HUES6 (cell line): ENCODE measurements around the gene STARD8.

Experiments used
- H3K27ac ChIP-seq: 2 replicates; pipeline ENCODE4 v1.7.0; 2013; ENCODE audit warnings: low read depth, mild to moderate bottlenecking, low read length, inconsistent platforms
- H3K27me3 ChIP-seq: 2 replicates; pipeline ENCODE4 v1.6.1; 2013; ENCODE audit warnings: low read length; ENCODE audit not compliant: control insufficient read depth, insufficient read depth
- H3K36me3 ChIP-seq: 2 replicates; pipeline ENCODE4 v1.6.1; 2013; ENCODE audit warnings: low read length; ENCODE audit not compliant: control insufficient read depth, insufficient read depth
- H3K4me1 ChIP-seq: 2 replicates; pipeline ENCODE4 v1.6.1; 2013; ENCODE audit warnings: low read length; ENCODE audit not compliant: control insufficient read depth, insufficient read depth
- H3K4me3 ChIP-seq: 2 replicates; pipeline ENCODE4 v1.5.1; 2013; ENCODE audit warnings: low read depth, low read length
- H3K9ac ChIP-seq: one replicate; pipeline ENCODE4 v1.6.1; 2013; ENCODE audit warnings: mild to moderate bottlenecking, low read length
- H3K9me3 ChIP-seq: 2 replicates; pipeline ENCODE4 v1.6.1; 2013; ENCODE audit warnings: low read depth, low read length; ENCODE audit not compliant: control insufficient read depth, insufficient read depth

The STARD8 gene

DNA sequence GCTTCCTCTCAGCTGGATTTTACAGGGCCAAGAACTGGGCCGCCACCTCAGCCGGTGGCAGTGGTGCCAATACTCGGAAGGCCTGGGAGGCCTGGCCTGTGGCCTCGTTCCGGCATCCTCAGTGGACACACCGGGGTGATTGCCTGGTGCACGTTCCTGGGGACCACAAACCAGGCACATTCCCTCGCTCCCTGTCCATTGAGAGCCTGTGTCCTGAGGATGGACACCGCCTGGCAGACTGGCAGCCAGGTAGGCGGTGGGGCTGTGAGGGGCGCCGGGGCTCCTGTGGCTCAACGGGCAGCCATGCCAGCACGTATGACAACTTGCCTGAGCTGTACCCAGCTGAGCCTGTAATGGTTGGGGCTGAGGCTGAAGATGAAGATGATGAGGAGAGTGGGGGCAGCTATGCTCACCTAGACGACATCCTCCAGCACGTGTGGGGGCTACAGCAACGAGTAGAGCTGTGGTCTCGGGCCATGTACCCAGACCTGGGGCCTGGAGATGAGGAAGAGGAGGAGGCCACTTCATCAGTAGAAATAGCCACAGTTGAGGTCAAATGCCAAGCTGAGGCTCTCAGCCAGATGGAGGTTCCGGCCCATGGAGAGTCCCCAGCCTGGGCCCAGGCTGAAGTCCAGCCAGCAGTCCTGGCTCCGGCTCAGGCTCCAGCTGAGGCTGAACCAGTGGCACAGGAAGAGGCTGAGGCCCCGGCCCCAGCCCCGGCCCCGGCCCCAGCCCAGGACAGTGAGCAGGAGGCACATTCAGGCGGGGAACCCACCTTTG, 70.4 kb downstream of the STARD8 start:
- Histone ChIP-seq H3K4me3 (no peak overlapping the region), H3K36me3 (peaks cover 56% of the 10 kb centered on the region)

DNA sequence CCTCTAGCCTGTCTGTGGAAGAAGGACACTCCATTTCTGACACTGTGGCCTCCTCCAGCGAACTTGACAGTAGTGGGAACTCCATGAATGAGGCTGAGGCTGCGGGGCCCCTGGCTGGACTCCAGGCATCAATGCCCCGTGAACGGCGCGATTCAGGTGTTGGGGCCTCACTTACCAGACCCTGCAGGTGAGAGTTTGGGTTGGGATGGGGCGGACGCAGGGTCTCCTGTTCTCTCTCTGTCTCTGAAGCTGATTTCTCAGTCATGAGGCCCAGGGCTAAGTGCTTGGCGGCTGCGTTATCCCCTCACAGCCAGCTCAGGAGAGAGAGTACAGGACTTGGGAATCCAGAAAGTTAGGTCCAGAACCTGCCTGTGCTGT, 71.0 kb downstream of the STARD8 start:
- Histone ChIP-seq H3K9me3 (peaks cover 13% of the 10 kb centered on the region; the same call in 1 of the 2 replicates), H3K27me3 (no peaks in the 10 kb centered on the region), H3K36me3 (peaks cover 56% of the 10 kb centered on the region), H3K9ac (no peak overlapping the region), H3K4me3 (no peak overlapping the region), H3K27ac (no peak overlapping the region), H3K4me1 (no peaks in the 10 kb centered on the region)

More for the DNA sequence above, 70.4 kb downstream of the STARD8 start:
- Histone ChIP-seq H3K9ac (no peak overlapping the region), H3K27ac (no peak overlapping the region), H3K27me3 (no peaks in the 10 kb centered on the region), H3K9me3 (peaks cover 10% of the 10 kb centered on the region; the same call in 1 of the 2 replicates), H3K4me1 (no peaks in the 10 kb centered on the region)

DNA sequence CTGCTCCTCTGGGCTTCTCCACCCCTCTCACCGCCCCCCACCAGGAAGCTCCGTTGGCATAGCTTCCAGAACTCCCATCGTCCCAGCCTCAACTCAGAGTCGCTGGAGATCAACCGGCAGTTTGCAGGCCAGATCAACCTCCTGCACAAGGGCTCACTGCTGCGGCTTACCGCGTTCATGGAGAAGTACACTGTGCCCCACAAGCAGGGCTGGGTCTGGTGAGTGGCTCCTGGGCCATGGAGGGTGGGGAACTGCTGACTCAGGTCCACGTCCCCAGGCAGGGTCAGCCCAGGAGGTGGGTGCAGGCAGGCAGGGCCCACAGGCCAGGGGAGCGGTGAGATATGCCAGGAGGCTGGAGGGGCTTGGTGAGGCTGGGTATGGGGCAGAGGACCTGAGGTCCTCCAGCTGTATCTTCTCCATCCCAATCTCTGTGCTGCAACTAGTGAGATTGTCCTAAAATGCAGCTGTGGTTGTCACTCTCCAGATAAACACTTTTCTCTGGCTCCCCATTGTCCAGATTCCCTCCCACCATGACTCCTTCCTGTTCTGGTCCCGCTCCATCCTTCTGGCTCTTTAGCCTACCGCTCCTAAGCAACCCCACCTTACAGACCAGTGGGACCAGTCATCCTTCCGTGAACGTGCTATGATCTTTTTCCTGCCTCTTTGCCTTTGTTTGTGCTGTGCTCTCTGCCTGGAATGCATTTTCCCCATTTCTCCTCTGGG, 71.9 kb downstream of the STARD8 start:
- peaks cover 57% of the 10 kb centered on the region for H3K36me3 ChIP-seq
- no peaks in the 10 kb centered on the region for H3K27me3 ChIP-seq
- no peak overlapping the region for H3K27ac ChIP-seq
- H3K4me1 ChIP-seq = no peaks in the 10 kb centered on the region
- H3K9me3 ChIP-seq = peaks cover 13% of the 10 kb centered on the region; the same call in 1 of the 2 replicates
- H3K9ac ChIP-seq = no peak overlapping the region
- H3K4me3 ChIP-seq = no peak overlapping the region

DNA sequence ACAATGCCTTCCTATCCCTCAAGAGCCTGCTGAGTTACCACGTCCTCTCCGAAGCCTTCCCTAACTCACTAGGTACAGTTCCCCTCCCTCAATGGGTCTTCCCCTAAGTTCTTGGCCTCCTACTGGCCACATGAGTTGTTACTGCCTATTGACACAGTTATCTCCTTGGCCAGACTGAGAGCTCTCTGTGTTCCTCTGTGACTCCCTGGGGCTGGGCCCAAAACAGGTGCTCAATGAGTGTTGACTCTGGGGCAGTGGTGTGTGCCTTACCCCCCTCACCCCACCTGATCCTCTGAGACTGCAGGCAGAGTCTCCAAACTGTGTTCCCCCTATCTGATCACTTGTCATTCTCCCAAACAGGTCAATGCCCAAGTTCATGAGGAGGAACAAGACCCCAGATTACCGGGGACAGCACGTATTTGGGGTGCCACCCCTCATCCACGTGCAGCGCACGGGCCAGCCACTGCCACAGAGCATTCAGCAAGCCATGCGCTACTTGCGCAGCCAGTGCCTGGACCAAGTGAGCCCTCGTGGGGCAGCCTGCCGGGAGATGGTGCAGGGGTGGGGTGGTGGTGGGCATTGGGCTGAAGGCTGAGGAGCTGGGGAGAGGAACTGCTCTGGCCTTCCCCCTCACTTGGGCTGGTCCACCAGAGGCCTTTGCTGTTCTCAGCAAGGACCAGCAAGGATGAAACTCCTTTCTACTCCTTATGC, 72.6 kb downstream of the STARD8 start:
- Histone ChIP-seq H3K27me3 (no peaks in the 10 kb centered on the region), H3K9ac (no peak overlapping the region), H3K9me3 (peaks cover 13% of the 10 kb centered on the region; the same call in 1 of the 2 replicates), H3K36me3 (peaks cover 63% of the 10 kb centered on the region), H3K4me1 (no peaks in the 10 kb centered on the region), H3K27ac (no peak overlapping the region), H3K4me3 (no peak overlapping the region)

DNA sequence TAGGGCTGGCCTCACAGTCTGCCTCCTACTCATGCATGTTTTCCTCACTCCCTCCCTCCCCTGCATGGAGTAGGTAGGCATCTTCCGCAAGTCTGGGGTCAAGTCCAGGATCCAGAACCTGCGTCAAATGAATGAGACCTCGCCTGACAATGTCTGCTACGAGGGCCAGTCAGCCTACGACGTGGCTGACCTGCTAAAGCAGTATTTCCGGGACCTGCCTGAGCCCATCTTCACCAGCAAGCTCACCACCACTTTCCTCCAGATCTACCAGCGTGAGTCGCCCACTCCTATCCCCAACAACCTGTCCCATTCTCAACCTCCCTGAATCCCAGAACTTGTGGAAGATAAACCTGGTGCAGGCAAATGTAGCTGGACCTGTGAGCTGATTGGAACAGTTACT, 73.4 kb downstream of the STARD8 start:
- Histone ChIP-seq H3K9me3 (peaks cover 13% of the 10 kb centered on the region; the same call in 1 of the 2 replicates), H3K9ac (no peak overlapping the region), H3K4me1 (no peaks in the 10 kb centered on the region), H3K27ac (no peak overlapping the region), H3K36me3 (peaks cover 58% of the 10 kb centered on the region), H3K4me3 (no peak overlapping the region), H3K27me3 (no peaks in the 10 kb centered on the region)

DNA sequence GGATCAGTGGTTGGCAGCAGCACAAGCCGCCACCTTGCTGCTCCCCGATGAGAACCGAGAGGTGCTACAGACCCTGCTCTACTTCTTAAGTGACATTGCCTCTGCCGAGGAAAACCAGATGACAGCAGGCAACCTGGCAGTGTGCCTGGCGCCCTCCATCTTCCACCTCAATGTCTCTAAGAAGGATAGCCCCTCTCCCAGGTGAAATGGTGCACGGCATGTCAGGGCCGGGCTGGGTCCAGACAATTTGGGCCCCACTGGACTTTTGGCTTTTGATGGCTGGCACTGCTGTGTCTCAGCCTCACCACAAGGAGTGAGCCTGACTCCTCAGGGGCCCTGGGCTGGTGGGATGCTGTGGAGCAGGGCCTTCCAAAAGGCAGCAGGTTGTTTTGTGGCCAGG, 74.1 kb downstream of the STARD8 start:
- Histone ChIP-seq H3K27me3 (no peaks in the 10 kb centered on the region), H3K9ac (no peak overlapping the region), H3K9me3 (peaks cover 13% of the 10 kb centered on the region; the same call in 1 of the 2 replicates), H3K4me1 (no peaks in the 10 kb centered on the region), H3K27ac (no peak overlapping the region), H3K36me3 (peaks cover 52% of the 10 kb centered on the region), H3K4me3 (no peak overlapping the region)

DNA sequence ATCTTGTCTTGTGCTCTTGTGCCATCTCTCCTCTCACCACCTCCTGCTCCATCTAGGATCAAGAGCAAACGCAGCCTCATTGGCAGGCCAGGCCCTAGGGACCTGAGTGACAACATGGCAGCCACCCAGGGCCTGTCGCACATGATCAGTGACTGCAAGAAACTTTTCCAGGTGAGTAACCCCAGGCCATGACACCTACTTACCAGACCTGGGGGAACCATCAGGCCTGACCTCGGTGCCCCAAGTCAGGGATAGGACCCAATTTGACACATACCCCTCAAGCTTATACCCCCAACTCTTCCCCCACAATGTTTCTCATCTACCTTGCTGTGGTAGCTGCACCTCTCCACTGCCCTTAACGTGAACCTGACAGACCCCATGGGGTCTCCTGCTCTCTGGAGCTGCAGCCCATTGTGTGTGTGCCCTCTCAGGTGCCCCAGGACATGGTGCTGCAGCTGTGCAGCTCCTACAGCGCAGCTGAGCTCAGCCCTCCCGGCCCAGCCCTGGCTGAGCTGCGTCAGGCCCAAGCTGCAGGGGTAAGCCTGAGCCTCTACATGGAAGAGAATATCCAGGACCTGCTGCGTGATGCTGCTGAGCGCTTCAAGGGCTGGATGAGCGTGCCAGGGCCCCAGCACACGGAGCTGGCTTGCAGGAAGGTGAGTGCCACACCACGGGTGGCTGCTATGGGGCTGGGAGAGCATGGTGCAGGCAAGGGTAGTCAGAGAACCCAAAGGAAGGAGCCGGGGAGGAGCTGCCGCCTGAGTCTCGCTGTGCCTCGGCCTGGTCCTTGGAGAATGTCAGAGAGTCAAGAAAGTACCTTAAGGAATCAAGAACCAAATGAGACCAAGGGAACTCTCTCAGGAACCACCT, 74.8 kb downstream of the STARD8 start:
- H3K4me1 ChIP-seq = no peaks in the 10 kb centered on the region
- no peak overlapping the region for H3K27ac ChIP-seq
- H3K27me3 ChIP-seq = no peaks in the 10 kb centered on the region
- peaks cover 12% of the 10 kb centered on the region; the same call in 1 of the 2 replicates for H3K9me3 ChIP-seq
- no peak overlapping the region for H3K9ac ChIP-seq
- H3K4me3 ChIP-seq = no peak overlapping the region
- H3K36me3 ChIP-seq = peaks cover 49% of the 10 kb centered on the region

DNA sequence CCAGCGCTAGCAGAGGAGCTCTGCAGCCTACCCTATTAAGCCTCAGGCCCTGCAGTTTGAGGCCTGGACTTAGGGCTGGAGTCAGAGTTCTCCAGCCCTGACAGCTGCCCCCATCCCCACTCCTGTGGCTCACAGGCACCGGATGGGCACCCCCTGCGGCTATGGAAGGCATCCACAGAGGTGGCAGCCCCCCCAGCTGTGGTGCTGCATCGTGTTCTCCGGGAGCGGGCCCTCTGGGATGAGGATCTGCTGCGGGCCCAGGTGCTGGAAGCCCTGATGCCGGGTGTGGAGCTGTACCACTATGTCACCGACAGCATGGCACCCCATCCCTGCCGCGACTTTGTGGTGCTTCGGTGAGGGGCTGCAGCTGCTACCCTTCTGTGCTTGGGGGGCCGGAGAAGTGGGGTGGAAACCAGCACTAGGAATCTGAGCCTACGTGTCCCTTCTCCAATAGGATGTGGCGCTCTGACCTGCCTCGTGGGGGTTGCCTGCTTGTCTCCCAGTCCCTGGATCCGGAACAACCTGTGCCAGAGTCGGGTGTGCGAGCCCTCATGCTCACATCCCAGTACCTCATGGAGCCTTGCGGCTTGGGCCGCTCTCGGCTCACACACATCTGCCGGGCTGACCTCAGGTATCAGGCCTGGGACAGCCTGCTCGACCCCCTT, 76.2 kb downstream of the STARD8 start:
- no peak overlapping the region for H3K27ac ChIP-seq
- H3K9me3 ChIP-seq = peaks cover 12% of the 10 kb centered on the region; the same call in 1 of the 2 replicates
- no peaks in the 10 kb centered on the region for H3K4me1 ChIP-seq
- H3K27me3 ChIP-seq = no peaks in the 10 kb centered on the region
- H3K9ac ChIP-seq = no peak overlapping the region
- H3K4me3 ChIP-seq = no peak overlapping the region
- H3K36me3 ChIP-seq = peaks cover 41% of the 10 kb centered on the region

DNA sequence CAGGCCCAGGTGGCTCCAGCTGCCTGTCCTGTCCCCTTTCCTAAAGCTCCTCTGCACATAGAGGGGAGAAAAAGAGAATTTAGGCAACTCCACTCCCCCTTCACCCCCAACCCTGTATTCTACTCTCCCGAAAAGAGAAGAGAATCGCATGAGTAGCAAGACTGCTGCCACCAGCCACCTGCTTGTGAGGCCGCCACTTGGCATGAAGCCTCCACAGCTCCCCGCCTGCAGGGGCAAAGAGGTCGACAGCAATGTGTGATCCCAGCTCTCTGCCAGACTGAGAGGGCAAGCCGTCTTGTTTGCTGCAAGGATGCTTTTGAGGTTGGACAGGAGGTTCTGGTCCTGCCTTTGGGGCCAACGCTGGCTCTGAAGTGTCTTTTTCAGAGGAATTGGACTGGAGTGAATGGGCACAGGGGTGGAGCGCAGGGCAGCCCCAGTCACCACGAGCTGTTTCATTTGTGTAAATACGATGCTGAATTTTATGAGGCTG, 77.1 kb downstream of the STARD8 start:
- no peaks in the 10 kb centered on the region for H3K27me3 ChIP-seq
- H3K9ac ChIP-seq = no peak overlapping the region
- peaks cover 12% of the 10 kb centered on the region; the same call in 1 of the 2 replicates for H3K9me3 ChIP-seq
- H3K4me3 ChIP-seq = no peak overlapping the region
- no peak overlapping the region for H3K27ac ChIP-seq
- H3K36me3 ChIP-seq = peaks cover 37% of the 10 kb centered on the region
- no peaks in the 10 kb centered on the region for H3K4me1 ChIP-seq
